D721Med (cell line): ENCODE data around the gene PLXNA4.
"Not testable (repeated sequence)": the region's sequence is repeated elsewhere in the genome, so short reads cannot be mapped to it uniquely, and the experiment has no call there.

Experiments
- DNase-seq: peaks from one replicate; pipeline ENCODE4 v3.0.0; 2011; ENCODE audit warnings: low spot score; ENCODE audit not compliant: insufficient read length
- FAIRE-seq: peaks from 2 replicates; lab custom pipeline; 2011; peaks lifted over from hg19 to GRCh38; lab: Jason Lieb, UNC
- TF ChIP-seq, protein P1 (sequence below): IDR thresholded peaks from 2 replicates; pipeline ENCODE4 v1.5.1; 2012; ENCODE audit warnings: mild to moderate bottlenecking, control low read depth; ENCODE audit not compliant: insufficient read depth; ENCODE audit errors: missing control alignments

PLXNA4 gene

DNA sequence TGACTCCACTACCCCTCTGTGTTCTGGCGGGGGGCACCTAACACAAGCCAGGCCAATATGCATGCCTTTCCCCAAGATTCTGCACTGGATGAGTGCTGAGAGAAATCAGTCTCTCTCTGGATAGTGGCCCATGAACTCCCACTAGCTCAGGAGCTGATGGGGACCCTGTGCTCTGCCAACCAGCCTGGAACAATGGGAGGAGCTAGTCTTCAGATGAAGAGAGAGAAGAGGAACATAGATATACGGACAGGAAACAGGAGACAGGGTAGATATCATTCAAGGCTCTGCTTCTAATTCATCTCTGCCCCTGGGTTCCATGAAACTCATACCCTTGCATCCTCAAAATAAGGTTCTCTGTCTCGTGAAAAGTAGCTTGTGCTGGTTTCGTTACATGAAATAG, 27.9 kb upstream of the PLXNA4 start:
- FAIRE-seq = no peak
- DNase-seq = no peak
- TF ChIP-seq, protein P1, sequence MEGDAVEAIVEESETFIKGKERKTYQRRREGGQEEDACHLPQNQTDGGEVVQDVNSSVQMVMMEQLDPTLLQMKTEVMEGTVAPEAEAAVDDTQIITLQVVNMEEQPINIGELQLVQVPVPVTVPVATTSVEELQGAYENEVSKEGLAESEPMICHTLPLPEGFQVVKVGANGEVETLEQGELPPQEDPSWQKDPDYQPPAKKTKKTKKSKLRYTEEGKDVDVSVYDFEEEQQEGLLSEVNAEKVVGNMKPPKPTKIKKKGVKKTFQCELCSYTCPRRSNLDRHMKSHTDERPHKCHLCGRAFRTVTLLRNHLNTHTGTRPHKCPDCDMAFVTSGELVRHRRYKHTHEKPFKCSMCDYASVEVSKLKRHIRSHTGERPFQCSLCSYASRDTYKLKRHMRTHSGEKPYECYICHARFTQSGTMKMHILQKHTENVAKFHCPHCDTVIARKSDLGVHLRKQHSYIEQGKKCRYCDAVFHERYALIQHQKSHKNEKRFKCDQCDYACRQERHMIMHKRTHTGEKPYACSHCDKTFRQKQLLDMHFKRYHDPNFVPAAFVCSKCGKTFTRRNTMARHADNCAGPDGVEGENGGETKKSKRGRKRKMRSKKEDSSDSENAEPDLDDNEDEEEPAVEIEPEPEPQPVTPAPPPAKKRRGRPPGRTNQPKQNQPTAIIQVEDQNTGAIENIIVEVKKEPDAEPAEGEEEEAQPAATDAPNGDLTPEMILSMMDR = no peak

DNA sequence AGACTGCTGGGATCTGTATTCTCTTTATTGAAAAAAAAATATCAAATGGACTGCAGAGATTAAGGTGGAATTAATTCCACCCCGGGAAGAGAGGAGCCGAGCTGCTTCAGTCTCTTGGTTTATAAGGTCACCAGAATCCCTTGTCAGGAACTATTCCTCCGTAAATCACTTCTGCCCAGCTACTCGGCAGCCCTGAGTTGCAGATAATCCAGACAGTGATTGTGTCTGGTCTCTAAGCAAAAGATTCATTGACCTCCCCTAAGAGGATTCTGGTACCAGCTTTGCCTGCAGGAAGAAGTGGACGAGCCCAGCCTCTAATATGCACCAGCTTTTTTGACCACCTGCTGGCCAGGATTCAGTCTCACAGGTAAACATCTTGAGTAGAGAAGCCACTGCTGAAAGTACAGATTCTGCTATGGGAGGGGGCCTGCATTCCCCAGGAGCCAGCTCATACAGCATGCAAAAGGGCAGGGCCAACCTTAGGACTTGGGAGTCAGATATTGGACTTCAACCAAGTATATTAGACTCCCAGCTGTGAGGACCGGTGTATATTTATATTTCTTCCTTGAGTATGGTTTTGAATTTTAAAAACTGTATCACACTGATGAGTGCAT, 27.1 kb upstream of the PLXNA4 start:
- FAIRE-seq (no peak), DNase-seq (no peak)
- TF ChIP-seq, protein P1 = no peak

DNA sequence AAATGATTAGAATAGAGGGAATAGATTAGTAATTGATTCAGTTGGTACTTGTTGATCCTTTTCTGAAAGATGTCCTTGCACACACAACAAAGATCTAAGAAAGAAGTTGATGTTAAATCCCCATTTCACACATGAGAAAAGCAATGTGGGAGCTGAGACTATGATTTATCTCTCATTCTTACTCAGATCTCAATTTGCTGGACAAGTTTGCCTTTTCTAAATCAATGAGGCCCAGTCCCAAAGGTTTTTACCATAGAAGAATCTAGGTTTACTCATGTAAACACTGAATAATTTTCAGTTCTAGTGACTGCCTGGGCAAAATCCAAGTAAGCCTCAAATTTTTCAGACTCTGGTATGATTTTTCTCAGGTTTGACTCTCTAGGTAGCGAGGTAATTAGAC, 25.5 kb upstream of the PLXNA4 start:
- TF ChIP-seq, protein P1 = no peak
- FAIRE-seq = peak; percentile 21
- no peak for DNase-seq

DNA sequence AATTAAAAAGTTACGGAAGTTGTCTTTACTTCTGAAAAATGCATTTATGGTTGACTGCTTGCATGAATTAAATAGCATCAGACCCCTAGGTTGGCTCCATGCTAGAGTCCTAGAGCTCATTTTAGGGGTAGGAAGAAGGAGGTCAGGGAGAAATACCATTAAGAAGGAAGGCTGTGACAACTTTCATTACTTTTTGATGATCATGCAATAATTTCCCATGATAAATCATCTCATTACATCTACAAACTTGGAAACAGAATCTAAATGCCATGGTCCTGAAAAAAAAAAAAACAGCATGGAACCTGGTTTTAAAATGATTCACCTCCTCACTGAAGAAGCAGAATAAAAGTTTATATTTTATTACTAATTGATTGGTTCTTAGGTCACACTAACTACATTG, 20.3 kb upstream of the PLXNA4 start:
- no peak for FAIRE-seq

DNA sequence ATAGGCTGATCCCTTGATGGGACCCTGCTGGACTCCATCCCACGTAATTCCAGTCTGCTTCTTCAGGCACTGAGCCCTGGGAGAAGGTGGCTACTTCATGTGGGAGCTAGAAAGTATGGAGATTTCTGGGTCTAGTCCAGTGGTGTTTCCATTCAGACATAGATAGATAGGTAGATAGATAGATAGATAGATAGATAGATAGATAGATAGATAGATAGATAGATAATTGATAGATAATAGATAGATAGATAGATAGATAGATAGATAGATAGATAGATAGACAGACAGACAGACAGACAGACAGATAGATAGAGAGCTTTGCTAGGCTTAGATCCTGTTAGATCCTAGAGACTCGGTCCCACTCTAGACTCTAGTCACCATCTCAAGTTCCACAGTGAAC, 18.5 kb upstream of the PLXNA4 start:
- DNase-seq, FAIRE-seq: not testable (repeated sequence)

More for the DNA sequence above, 20.3 kb upstream of the PLXNA4 start:
- TF ChIP-seq, protein P1 = no peak
- no peak for DNase-seq

DNA sequence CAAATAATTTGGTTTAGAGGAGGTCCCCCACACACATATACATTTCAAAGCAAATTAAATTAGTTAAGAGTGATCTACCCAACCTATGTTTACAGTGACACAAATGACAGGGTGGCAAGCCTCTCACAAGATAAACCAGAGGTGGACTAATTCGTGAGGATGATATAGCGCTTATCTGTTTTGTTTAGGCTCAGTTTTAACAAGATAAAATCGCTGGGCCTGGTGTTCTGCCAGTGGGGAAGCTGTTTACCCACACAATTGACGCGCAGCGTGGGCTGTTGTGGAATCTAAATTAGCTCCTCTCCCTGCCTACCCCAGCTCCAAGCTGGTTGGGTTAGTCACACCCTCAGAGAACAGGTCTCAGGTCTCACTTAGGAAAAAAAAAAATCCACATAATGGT, 16.7 kb upstream of the PLXNA4 start:
- no peak for DNase-seq
- FAIRE-seq = no peak
- TF ChIP-seq, protein P1 = no peak

DNA sequence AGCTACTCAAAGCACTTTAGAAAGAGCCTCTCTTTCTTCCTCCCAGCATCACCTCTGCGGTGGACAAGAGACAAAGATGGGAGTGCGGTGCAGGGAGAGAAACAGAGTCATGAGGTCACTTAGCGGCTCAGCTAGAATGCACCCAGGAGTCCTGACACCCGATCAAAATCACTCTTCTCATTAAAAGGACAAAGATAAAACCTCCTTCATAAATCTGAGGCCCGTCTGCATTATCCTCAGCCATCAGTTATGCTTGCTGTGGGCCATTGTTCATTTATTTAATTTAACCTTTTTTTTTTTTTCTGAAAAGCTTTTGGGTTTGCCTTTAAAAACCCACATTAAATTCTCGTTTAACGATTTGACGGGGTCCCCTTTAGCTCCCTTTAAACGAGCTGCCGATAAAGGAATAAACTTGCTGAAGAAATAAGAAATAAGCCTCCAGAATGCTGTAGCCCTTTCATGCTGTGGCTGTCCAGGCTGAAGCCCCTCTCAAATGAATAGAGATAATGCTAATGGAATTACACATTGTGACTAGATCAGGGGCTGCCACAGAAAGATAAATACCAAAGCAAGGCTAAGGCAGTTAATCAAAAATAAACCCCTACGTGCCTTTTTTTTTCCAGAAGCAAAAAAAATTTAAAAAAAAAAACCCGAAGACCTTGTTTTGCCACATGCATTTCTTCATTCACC, 16.1 kb upstream of the PLXNA4 start:
- TF ChIP-seq, protein P1 = no peak
- DNase-seq (no peak), FAIRE-seq (no peak)
